GM23338 (cell line): Measurements from ENCODE around the gene IGFBP7. TPM values are rescaled to one million over a fixed set of nuclear protein-coding genes. Genes with fewer than 3 reads are reported as not detected.

Experiments used
- ATAC-seq: fragments of 200-7000 bp; cut with Tn5 transposase; 3 replicates; pipeline ENCODE4 v1.9.1; 2020
- DNase-seq: peaks from one replicate; pipeline ENCODE4 v3.0.0-alpha.2; 2015; ENCODE audit warnings: low spot score
- H2AFZ ChIP-seq: fragments of 200-600 bp; sonication (generic); 2 replicates; pipeline ENCODE4 v1.8.0; 2016; ENCODE audit warnings: antibody characterized with exemption, mild to moderate bottlenecking, moderate library complexity
- H3F3A ChIP-seq: fragments of 200-600 bp; sonication (generic); replicated peaks from 2 replicates; pipeline ENCODE4 v1.8.0; 2017; ENCODE audit warnings: antibody characterized with exemption, mixed run types, low read depth
- H3K27ac ChIP-seq: fragments of 200-600 bp; sonication (generic); 2 replicates; pipeline ENCODE4 v1.6.1; 2016; ENCODE audit warnings: low read depth
- H3K27me3 ChIP-seq: fragments of 200-600 bp; sonication (generic); 2 replicates; pipeline ENCODE4 v1.8.0; 2016; ENCODE audit warnings: mild to moderate bottlenecking, mixed run types, moderate library complexity; ENCODE audit not compliant: insufficient read depth
- H3K36me3 ChIP-seq: fragments of 200-600 bp; sonication (generic); 2 replicates; pipeline ENCODE4 v1.8.0; 2016; ENCODE audit warnings: mild to moderate bottlenecking; ENCODE audit not compliant: insufficient read depth
- H3K4me1 ChIP-seq: fragments of 200-600 bp; sonication (generic); 2 replicates; pipeline ENCODE4 v1.8.0; 2016; ENCODE audit warnings: mild to moderate bottlenecking, moderate library complexity; ENCODE audit not compliant: insufficient read depth
- H3K4me2 ChIP-seq: fragments of 200-600 bp; sonication (generic); 2 replicates; pipeline ENCODE4 v1.7.1; 2017; ENCODE audit warnings: mixed run types
- H3K4me3 ChIP-seq: fragments of 200-600 bp; sonication (generic); 2 replicates; pipeline ENCODE4 v1.6.1; 2016; ENCODE audit warnings: mixed run types
- H3K79me2 ChIP-seq: fragments of 200-600 bp; sonication (generic); replicated peaks from 2 replicates; pipeline ENCODE4 v1.8.0; 2017; ENCODE audit warnings: mild to moderate bottlenecking; ENCODE audit not compliant: insufficient read depth
- H3K9me2 ChIP-seq: fragments of 200-600 bp; sonication (generic); 2 replicates; pipeline ENCODE4 v1.8.0; 2017; ENCODE audit not compliant: insufficient read depth
- H4K20me1 ChIP-seq: fragments of 200-600 bp; sonication (generic); replicated peaks from 2 replicates; pipeline ENCODE4 v1.8.0; 2017; ENCODE audit warnings: mild to moderate bottlenecking; ENCODE audit not compliant: insufficient read depth
- H3K27ac Mint-ChIP-seq: 2 replicates; pipeline ENCODE4 v1.8.0; 2020; ENCODE audit warnings: inconsistent platforms, mild to moderate bottlenecking, moderate library complexity, mixed read lengths
- H3K27me3 Mint-ChIP-seq: 3 replicates; pipeline ENCODE4 v1.8.0; 2022; ENCODE audit warnings: low read depth, mild to moderate bottlenecking, moderate library complexity, mixed read lengths, inconsistent platforms; ENCODE audit not compliant: insufficient read depth, poor library complexity
- H3K36me3 Mint-ChIP-seq: 3 replicates; pipeline ENCODE4 v1.8.0; 2021; ENCODE audit warnings: low read depth, mild to moderate bottlenecking, inconsistent platforms, moderate library complexity, mixed read lengths
- H3K4me1 Mint-ChIP-seq: 3 replicates; pipeline ENCODE4 v1.8.0; 2020; ENCODE audit warnings: mild to moderate bottlenecking, inconsistent platforms, mixed read lengths
- H3K4me3 Mint-ChIP-seq: 3 replicates; pipeline ENCODE4 v1.8.0; 2021; ENCODE audit warnings: moderate library complexity, mild to moderate bottlenecking, inconsistent platforms, mixed read lengths
- H3K9me3 Mint-ChIP-seq: 3 replicates; pipeline ENCODE4 v1.8.0; 2020; ENCODE audit warnings: moderate library complexity, mild to moderate bottlenecking, inconsistent platforms, mixed read lengths
- CREB1 ChIP-seq: fragments of 250-450 bp; sonication (Bioruptor Pico); IDR thresholded peaks from 2 replicates; pipeline ENCODE4 v1.5.0; 2020; ENCODE audit warnings: low read depth, mild to moderate bottlenecking, moderate library complexity
- JUNB ChIP-seq: IDR thresholded peaks from one replicate; pipeline ENCODE4 v1.6.1; 2016; ENCODE audit warnings: antibody characterized with exemption; ENCODE audit not compliant: unreplicated experiment
- NANOG ChIP-seq: IDR thresholded peaks from 2 replicates; pipeline ENCODE4 v1.6.1; 2016; ENCODE audit warnings: antibody characterized with exemption, borderline replicate concordance
- POLR2AphosphoS5 ChIP-seq: IDR thresholded peaks from 2 replicates; pipeline ENCODE4 v1.6.1; 2016; ENCODE audit warnings: antibody characterized with exemption, low read depth
- STAT1 ChIP-seq: IDR thresholded peaks from one replicate; pipeline ENCODE4 v1.6.1; 2016; ENCODE audit warnings: antibody characterized with exemption; ENCODE audit not compliant: unreplicated experiment
- ZNF114 ChIP-seq: fragments of 250-450 bp; sonication (Bioruptor Pico); IDR thresholded peaks from 2 replicates; pipeline ENCODE4 v1.5.0; 2020; ENCODE audit warnings: mild to moderate bottlenecking, moderate library complexity
- ZNF331 ChIP-seq: fragments of 250-450 bp; sonication (Bioruptor Pico); IDR thresholded peaks from 2 replicates; pipeline ENCODE4 v1.5.0; 2020; ENCODE audit warnings: low read depth, mild to moderate bottlenecking, moderate library complexity
- polyA plus RNA-seq: library from polyadenylated mRNA; unstranded; fragments of >200 nt; fragmentation: Nextera tagmentation; extraction: Ambion mirVana; gene quantifications from 2 replicates; pipeline ENCODE4 v1.2.1, GENCODE V29; 2016
- total RNA-seq: library from RNA; depleted of rRNA; stranded (reverse); fragments of >200 nt; shearing (Covaris generic); gene quantifications from 2 replicates; pipeline ENCODE4 v1.2.3, GENCODE V29; 2014
- TF ChIP-seq, protein P1 (sequence below): fragments of 250-450 bp; sonication (Bioruptor Pico); IDR thresholded peaks from 2 replicates; pipeline ENCODE4 v1.5.0; 2020; ENCODE audit warnings: mild to moderate bottlenecking, moderate library complexity
- TF ChIP-seq, protein P2 (sequence below), 2 experiments: fragments of 200-600 bp in 1 of 2; sonication (generic) in 1 of 2; conservative IDR thresholded peaks; 2 replicates each; pipeline versions ENCODE4 v1.5.1 to v1.6.1; 2016 to 2017; ENCODE audit warnings: antibody characterized with exemption in 2 of 2, low read depth in 2 of 2, mild to moderate bottlenecking in 2 of 2, moderate library complexity in 1 of 2
- TF ChIP-seq, protein P3 (sequence below): IDR thresholded peaks from one replicate; pipeline ENCODE4 v1.6.1; 2018; ENCODE audit warnings: antibody characterized with exemption; ENCODE audit not compliant: unreplicated experiment
- TF ChIP-seq, protein P4 (sequence below): IDR thresholded peaks from 2 replicates; pipeline ENCODE4 v1.6.1; 2016; ENCODE audit warnings: antibody characterized with exemption

IGFBP7 gene
- total and polyA plus RNA-seq, 2 experiments from 2014 or later: 0.49 to 7.9 TPM

DNA sequence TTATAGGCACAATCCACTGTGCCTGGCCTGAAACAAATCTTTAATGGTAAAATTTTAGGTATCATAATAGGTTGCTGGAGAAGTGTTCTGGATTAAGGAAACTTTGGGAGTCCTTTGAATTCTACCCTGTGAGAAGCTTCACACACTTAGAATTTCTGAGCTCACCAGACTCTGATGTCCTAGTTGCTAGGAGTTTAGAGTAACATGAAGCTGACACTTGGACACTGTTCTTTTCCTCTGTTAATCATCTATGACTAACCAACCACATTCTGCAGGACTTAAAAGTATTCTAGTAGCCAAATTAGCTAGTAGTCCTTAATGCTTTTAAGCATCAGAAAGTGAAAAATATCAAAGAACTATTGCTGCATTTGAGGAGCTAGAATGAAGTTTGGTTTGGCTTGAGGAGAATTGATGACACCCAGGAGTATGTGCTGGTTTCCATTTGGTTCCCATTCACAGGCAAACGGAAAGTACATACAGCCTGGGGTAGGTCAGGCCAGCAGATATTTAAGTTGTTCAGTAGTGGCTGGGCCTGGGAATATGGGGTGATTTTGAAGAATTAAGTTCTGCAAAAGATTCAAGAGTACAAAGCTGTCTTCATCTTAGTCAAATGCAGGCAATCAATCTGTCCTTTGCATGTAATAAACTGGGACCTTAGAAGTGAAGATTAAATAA, 38.8 kb upstream of the IGFBP7 start:
- no peak overlapping the region for H3K27ac Mint-ChIP-seq
- no peaks in the 10 kb centered on the region for H3K79me2 ChIP-seq
- no peak overlapping the region for H2AFZ ChIP-seq
- TF ChIP-seq, protein P1, sequence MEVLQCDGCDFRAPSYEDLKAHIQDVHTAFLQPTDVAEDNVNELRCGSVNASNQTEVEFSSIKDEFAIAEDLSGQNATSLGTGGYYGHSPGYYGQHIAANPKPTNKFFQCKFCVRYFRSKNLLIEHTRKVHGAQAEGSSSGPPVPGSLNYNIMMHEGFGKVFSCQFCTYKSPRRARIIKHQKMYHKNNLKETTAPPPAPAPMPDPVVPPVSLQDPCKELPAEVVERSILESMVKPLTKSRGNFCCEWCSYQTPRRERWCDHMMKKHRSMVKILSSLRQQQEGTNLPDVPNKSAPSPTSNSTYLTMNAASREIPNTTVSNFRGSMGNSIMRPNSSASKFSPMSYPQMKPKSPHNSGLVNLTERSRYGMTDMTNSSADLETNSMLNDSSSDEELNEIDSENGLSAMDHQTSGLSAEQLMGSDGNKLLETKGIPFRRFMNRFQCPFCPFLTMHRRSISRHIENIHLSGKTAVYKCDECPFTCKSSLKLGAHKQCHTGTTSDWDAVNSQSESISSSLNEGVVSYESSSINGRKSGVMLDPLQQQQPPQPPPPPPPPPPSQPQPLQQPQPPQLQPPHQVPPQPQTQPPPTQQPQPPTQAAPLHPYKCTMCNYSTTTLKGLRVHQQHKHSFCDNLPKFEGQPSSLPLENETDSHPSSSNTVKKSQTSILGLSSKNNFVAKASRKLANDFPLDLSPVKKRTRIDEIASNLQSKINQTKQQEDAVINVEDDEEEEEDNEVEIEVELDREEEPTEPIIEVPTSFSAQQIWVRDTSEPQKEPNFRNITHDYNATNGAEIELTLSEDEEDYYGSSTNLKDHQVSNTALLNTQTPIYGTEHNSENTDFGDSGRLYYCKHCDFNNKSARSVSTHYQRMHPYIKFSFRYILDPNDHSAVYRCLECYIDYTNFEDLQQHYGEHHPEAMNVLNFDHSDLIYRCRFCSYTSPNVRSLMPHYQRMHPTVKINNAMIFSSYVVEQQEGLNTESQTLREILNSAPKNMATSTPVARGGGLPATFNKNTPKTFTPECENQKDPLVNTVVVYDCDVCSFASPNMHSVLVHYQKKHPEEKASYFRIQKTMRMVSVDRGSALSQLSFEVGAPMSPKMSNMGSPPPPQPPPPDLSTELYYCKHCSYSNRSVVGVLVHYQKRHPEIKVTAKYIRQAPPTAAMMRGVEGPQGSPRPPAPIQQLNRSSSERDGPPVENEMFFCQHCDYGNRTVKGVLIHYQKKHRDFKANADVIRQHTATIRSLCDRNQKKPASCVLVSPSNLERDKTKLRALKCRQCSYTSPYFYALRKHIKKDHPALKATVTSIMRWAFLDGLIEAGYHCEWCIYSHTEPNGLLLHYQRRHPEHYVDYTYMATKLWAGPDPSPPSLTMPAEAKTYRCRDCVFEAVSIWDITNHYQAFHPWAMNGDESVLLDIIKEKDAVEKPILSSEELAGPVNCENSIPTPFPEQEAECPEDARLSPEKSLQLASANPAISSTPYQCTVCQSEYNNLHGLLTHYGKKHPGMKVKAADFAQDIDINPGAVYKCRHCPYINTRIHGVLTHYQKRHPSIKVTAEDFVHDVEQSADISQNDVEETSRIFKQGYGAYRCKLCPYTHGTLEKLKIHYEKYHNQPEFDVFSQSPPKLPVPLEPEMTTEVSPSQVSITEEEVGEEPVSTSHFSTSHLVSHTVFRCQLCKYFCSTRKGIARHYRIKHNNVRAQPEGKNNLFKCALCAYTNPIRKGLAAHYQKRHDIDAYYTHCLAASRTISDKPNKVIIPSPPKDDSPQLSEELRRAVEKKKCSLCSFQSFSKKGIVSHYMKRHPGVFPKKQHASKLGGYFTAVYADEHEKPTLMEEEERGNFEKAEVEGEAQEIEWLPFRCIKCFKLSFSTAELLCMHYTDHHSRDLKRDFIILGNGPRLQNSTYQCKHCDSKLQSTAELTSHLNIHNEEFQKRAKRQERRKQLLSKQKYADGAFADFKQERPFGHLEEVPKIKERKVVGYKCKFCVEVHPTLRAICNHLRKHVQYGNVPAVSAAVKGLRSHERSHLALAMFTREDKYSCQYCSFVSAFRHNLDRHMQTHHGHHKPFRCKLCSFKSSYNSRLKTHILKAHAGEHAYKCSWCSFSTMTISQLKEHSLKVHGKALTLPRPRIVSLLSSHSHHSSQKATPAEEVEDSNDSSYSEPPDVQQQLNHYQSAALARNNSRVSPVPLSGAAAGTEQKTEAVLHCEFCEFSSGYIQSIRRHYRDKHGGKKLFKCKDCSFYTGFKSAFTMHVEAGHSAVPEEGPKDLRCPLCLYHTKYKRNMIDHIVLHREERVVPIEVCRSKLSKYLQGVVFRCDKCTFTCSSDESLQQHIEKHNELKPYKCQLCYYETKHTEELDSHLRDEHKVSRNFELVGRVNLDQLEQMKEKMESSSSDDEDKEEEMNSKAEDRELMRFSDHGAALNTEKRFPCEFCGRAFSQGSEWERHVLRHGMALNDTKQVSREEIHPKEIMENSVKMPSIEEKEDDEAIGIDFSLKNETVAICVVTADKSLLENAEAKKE: no peak
- TF ChIP-seq, protein P2, sequence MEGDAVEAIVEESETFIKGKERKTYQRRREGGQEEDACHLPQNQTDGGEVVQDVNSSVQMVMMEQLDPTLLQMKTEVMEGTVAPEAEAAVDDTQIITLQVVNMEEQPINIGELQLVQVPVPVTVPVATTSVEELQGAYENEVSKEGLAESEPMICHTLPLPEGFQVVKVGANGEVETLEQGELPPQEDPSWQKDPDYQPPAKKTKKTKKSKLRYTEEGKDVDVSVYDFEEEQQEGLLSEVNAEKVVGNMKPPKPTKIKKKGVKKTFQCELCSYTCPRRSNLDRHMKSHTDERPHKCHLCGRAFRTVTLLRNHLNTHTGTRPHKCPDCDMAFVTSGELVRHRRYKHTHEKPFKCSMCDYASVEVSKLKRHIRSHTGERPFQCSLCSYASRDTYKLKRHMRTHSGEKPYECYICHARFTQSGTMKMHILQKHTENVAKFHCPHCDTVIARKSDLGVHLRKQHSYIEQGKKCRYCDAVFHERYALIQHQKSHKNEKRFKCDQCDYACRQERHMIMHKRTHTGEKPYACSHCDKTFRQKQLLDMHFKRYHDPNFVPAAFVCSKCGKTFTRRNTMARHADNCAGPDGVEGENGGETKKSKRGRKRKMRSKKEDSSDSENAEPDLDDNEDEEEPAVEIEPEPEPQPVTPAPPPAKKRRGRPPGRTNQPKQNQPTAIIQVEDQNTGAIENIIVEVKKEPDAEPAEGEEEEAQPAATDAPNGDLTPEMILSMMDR (conservative IDR thresholded peaks at IDR 0.05; ENCODE audit: low read depth in 2 of 2): no peak
- no peak for TF ChIP-seq POLR2AphosphoS5
- TF ChIP-seq NANOG: no peak
- no peak for TF ChIP-seq ZNF331 (CRISPR knock-in tag)
- no peak for TF ChIP-seq CREB1 (CRISPR knock-in tag)
- TF ChIP-seq ZNF114 (CRISPR knock-in tag): no peak
- TF ChIP-seq JUNB: no peak
- TF ChIP-seq, protein P3, sequence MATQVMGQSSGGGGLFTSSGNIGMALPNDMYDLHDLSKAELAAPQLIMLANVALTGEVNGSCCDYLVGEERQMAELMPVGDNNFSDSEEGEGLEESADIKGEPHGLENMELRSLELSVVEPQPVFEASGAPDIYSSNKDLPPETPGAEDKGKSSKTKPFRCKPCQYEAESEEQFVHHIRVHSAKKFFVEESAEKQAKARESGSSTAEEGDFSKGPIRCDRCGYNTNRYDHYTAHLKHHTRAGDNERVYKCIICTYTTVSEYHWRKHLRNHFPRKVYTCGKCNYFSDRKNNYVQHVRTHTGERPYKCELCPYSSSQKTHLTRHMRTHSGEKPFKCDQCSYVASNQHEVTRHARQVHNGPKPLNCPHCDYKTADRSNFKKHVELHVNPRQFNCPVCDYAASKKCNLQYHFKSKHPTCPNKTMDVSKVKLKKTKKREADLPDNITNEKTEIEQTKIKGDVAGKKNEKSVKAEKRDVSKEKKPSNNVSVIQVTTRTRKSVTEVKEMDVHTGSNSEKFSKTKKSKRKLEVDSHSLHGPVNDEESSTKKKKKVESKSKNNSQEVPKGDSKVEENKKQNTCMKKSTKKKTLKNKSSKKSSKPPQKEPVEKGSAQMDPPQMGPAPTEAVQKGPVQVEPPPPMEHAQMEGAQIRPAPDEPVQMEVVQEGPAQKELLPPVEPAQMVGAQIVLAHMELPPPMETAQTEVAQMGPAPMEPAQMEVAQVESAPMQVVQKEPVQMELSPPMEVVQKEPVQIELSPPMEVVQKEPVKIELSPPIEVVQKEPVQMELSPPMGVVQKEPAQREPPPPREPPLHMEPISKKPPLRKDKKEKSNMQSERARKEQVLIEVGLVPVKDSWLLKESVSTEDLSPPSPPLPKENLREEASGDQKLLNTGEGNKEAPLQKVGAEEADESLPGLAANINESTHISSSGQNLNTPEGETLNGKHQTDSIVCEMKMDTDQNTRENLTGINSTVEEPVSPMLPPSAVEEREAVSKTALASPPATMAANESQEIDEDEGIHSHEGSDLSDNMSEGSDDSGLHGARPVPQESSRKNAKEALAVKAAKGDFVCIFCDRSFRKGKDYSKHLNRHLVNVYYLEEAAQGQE: no peak
- TF ChIP-seq, protein P4, sequence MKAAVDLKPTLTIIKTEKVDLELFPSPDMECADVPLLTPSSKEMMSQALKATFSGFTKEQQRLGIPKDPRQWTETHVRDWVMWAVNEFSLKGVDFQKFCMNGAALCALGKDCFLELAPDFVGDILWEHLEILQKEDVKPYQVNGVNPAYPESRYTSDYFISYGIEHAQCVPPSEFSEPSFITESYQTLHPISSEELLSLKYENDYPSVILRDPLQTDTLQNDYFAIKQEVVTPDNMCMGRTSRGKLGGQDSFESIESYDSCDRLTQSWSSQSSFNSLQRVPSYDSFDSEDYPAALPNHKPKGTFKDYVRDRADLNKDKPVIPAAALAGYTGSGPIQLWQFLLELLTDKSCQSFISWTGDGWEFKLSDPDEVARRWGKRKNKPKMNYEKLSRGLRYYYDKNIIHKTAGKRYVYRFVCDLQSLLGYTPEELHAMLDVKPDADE: no peak
- TF ChIP-seq STAT1: no peak
- 0 out of 2 replicates have a peak, but pooled peaks cover 6% of the 10 kb centered on the region for H3K9me2 ChIP-seq
- H3K4me1 ChIP-seq: no peaks in the 10 kb centered on the region
- no peak overlapping the region for H3K4me3 ChIP-seq
- no peaks in the 10 kb centered on the region for H3K36me3 ChIP-seq
- no peak overlapping the region for H3K4me3 Mint-ChIP-seq
- H4K20me1 ChIP-seq: no peaks in the 10 kb centered on the region
- DNase-seq (no peak), ATAC-seq (no peak)
- H3K4me2 ChIP-seq: no peak overlapping the region
- no peaks in the 10 kb centered on the region for H3K27me3 ChIP-seq
- no peak overlapping the region for H3K27ac ChIP-seq
- H3K9me3 Mint-ChIP-seq: peaks cover 2% of the 10 kb centered on the region; the same call in 1 of the 3 replicates
- peaks cover 5% of the 10 kb centered on the region for H3K27me3 Mint-ChIP-seq
- no peaks in the 10 kb centered on the region for H3F3A ChIP-seq
- no peaks in the 10 kb centered on the region for H3K36me3 Mint-ChIP-seq
- no peaks in the 10 kb centered on the region for H3K4me1 Mint-ChIP-seq
